HG03103 (cell line): Measurements from ENCODE around the gene DPP9.
A peak's percentile ranks its signal among the peaks of the same experiment; 100 is the strongest.
"Not testable (repeated sequence)": the region's sequence is repeated elsewhere in the genome, so short reads cannot be mapped to it uniquely, and the experiment has no call there.

ENCODE experiments used
- ATAC-seq: cut with Tn5 transposase; IDR thresholded peaks from one replicate; pipeline ENCODE4 v1.9.1; 2021; ENCODE audit warnings: low read depth; ENCODE audit not compliant: unreplicated experiment

Gene DPP9

GRCh38 chr19:4723595-4724514 lies at the start of gene DPP9:
Gene DPP9 (minus strand): TSS chr19:4723842. CDS start chr19:4719906, 3,936 bp downstream.
- ATAC-seq = peak; percentile 77

- no peak for ATAC-seq
Measured at GRCh38 chr19:4773047-4773640, 49.5 kb upstream of the DPP9 start.

- ATAC-seq = no peak
Measured at GRCh38 chr19:4772566-4772965, 48.9 kb upstream of the DPP9 start.

- ATAC-seq = no peak
Measured at GRCh38 chr19:4768934-4769777, 45.5 kb upstream of the DPP9 start.

- no peak for ATAC-seq
Measured at GRCh38 chr19:4764393-4764660, 40.7 kb upstream of the DPP9 start.

GRCh38 chr19:4763021-4763420 lies 39.4 kb upstream of the DPP9 start:
- no peak for ATAC-seq

GRCh38 chr19:4760285-4760650 lies 36.6 kb upstream of the DPP9 start:
- no peak for ATAC-seq

GRCh38 chr19:4759388-4760284 lies 36.0 kb upstream of the DPP9 start:
- ATAC-seq = no peak

- ATAC-seq = no peak
Measured at GRCh38 chr19:4758659-4759058, 35.0 kb upstream of the DPP9 start.

GRCh38 chr19:4758082-4758481 lies 34.4 kb upstream of the DPP9 start:
- no peak for ATAC-seq

GRCh38 chr19:4755459-4755858 lies 31.8 kb upstream of the DPP9 start:
- ATAC-seq = no peak

- ATAC-seq = no peak
Measured at GRCh38 chr19:4754248-4754647, 30.6 kb upstream of the DPP9 start.

GRCh38 chr19:4749870-4750590 lies 26.4 kb upstream of the DPP9 start:
- ATAC-seq = no peak

GRCh38 chr19:4748589-4748988 lies 24.9 kb upstream of the DPP9 start:
- ATAC-seq = no peak

- ATAC-seq = no peak
Measured at GRCh38 chr19:4748185-4748584, 24.5 kb upstream of the DPP9 start.

- ATAC-seq = no peak
Measured at GRCh38 chr19:4745986-4746385, 22.3 kb upstream of the DPP9 start.

- ATAC-seq = not testable (repeated sequence)
Measured at GRCh38 chr19:4745175-4745574, 21.5 kb upstream of the DPP9 start.

- ATAC-seq = no peak
Measured at GRCh38 chr19:4744451-4745174, 21.0 kb upstream of the DPP9 start.
